ENCODE measurements around the gene ARR3.
A peak's percentile ranks its signal among the peaks of the same experiment; 100 is the strongest.
"Not testable (repeated sequence)": the region's sequence is repeated elsewhere in the genome, so short reads cannot be mapped to it uniquely, and the experiment has no call there.

The ARR3 gene

GRCh38 chrX:70268034-70268433, at the start of gene ARR3:
ARR3 (plus strand) TSS chrX:70268334; CDS start chrX:70269386, 1,052 bp downstream.
- no peak for DNase-seq (ENCODE audit: low spot score)

GRCh38 chrX:70219938-70220764, 48.0 kb upstream of the ARR3 start:
- DNase-seq (ENCODE audit: low spot score) = peak; percentile 14

GRCh38 chrX:70226048-70226447, 42.1 kb upstream of the ARR3 start:
- DNase-seq (ENCODE audit: low spot score) = no peak

GRCh38 chrX:70226687-70227086, 41.4 kb upstream of the ARR3 start:
- DNase-seq (ENCODE audit: low spot score) = no peak

- no peak for DNase-seq (ENCODE audit: low spot score)
These were observed 36.5 kb upstream of the ARR3 start for GRCh38 chrX:70231666-70232065.

GRCh38 chrX:70234355-70234754, 33.8 kb upstream of the ARR3 start, which contains the start of gene AWAT1:
AWAT1 (plus strand) TSS chrX:70234655; CDS start chrX:70234696, 41 bp downstream.
- DNase-seq (ENCODE audit: low spot score) = no peak

- DNase-seq (ENCODE audit: low spot score) = no peak
These were observed 27.4 kb upstream of the ARR3 start for GRCh38 chrX:70240751-70241150.

- no peak for DNase-seq (ENCODE audit: low spot score)
These were observed 26.6 kb upstream of the ARR3 start for GRCh38 chrX:70241501-70241900.

GRCh38 chrX:70243601-70244000, 24.5 kb upstream of the ARR3 start:
- not testable (repeated sequence) for DNase-seq (ENCODE audit: low spot score)

- DNase-seq (ENCODE audit: low spot score) = no peak
These were observed 23.3 kb upstream of the ARR3 start for GRCh38 chrX:70244881-70245280.

- no peak for DNase-seq (ENCODE audit: low spot score)
These were observed 20.9 kb upstream of the ARR3 start for GRCh38 chrX:70247252-70247651.

GRCh38 chrX:70252491-70252890, 15.6 kb upstream of the ARR3 start:
- no peak for DNase-seq (ENCODE audit: low spot score)

GRCh38 chrX:70253377-70254062, 14.6 kb upstream of the ARR3 start:
- DNase-seq (ENCODE audit: low spot score) = no peak

- no peak for DNase-seq (ENCODE audit: low spot score)
These were observed 14.1 kb upstream of the ARR3 start for GRCh38 chrX:70254063-70254400.

- no peak for DNase-seq (ENCODE audit: low spot score)
These were observed 13.2 kb upstream of the ARR3 start for GRCh38 chrX:70254909-70255308.

- no peak for DNase-seq (ENCODE audit: low spot score)
These were observed 12.7 kb upstream of the ARR3 start for GRCh38 chrX:70255452-70255851.

GRCh38 chrX:70257423-70258288, 10.5 kb upstream of the ARR3 start:
- DNase-seq (ENCODE audit: low spot score) = no peak

- DNase-seq (ENCODE audit: low spot score) = no peak
These were observed 8.0 kb upstream of the ARR3 start, which contains the start of gene P2RY4 for GRCh38 chrX:70260104-70260503. P2RY4 (minus strand) TSS chrX:70260204; CDS start chrX:70259624, 580 bp downstream.

- DNase-seq (ENCODE audit: low spot score) = peak; percentile 36
These were observed 5.1 kb upstream of the ARR3 start for GRCh38 chrX:70262952-70263567.

- no peak for DNase-seq (ENCODE audit: low spot score)
These were observed 3.4 kb upstream of the ARR3 start for GRCh38 chrX:70264784-70265183.

- not testable (repeated sequence) for DNase-seq (ENCODE audit: low spot score)
These were observed 5.9 kb downstream of the ARR3 start for GRCh38 chrX:70274029-70274428.

GRCh38 chrX:70279081-70279480, 10.9 kb downstream of the ARR3 start:
- no peak for DNase-seq (ENCODE audit: low spot score)

All from AG08395 (cell line).